ENCODE results near the gene ATP2B2.

Gene ATP2B2

GRCh38 chr3:10480871-10481378, 24.5 kb downstream of the ATP2B2 start:
- no peak overlapping the region for H3K4me3 ChIP-seq (ENCODE audit: low read length)
- no peak for DNase-seq (ENCODE audit: low read depth, low spot score)

GRCh38 chr3:10479311-10479710, 26.1 kb downstream of the ATP2B2 start:
- H3K4me3 ChIP-seq (ENCODE audit: low read length): no peak overlapping the region
- no peak for DNase-seq (ENCODE audit: low read depth, low spot score)

GRCh38 chr3:10475983-10476382, 29.4 kb downstream of the ATP2B2 start:
- no peak for DNase-seq (ENCODE audit: low read depth, low spot score)
- H3K4me3 ChIP-seq (ENCODE audit: low read length): no peak overlapping the region

DNA sequence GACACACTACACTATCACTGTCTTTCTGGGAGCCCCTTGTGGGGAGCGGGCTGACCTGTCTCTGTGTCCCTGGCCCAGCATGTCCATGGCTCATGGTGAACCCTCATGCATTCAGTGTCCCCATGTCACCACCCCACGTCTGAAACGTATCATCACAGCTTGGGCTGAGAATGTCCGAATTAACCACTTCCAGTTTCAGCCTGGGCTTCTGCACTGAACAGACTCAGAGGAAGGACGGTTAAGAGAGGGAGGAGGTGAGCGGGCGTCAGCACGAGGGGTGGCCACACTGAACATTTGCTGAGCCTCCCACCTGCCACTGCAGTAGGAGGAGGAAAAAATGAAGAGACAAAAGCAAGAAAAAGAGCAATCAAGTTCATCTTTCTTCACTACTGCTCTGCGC, 30.5 kb downstream of the ATP2B2 start:
- H3K4me3 ChIP-seq (ENCODE audit: low read length): no peak overlapping the region
- DNase-seq (ENCODE audit: low read depth, low spot score): no peak

- no peak overlapping the region for H3K4me3 ChIP-seq (ENCODE audit: low read length)
- DNase-seq (ENCODE audit: low read depth, low spot score): no peak
Observed at GRCh38 chr3:10474275-10474646, 31.1 kb downstream of the ATP2B2 start.

GRCh38 chr3:10473581-10474274, 31.7 kb downstream of the ATP2B2 start:
- DNase-seq (ENCODE audit: low read depth, low spot score): no peak
- no peak overlapping the region for H3K4me3 ChIP-seq (ENCODE audit: low read length)

DNA sequence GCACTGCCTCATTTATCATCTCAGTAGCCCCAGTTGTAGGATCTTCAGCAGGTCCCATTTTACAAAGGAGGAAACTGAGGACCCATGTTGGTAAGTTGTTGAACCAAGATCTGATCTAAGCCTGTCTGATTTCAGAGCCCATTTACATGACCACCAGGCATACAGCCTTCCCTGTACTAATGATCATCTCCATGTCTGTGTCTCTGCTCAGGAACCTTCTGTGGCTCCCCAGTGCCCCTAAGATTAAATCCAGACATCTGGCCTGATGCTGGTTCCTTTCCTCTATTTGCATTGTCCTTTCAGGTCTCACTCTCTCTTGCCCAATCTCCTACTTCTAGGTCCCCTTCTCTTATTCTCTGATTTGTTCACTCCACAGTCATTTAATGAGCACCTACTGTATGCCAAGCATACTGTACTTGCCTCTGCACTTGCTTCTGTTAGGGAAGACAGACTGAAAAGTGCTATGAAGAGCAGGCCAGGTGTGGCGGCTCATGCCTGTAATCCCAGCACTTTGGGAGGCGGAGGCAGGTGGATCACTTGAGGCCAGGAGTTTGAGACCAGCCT, 32.4 kb downstream of the ATP2B2 start:
- DNase-seq (ENCODE audit: low read depth, low spot score): no peak
- H3K4me3 ChIP-seq (ENCODE audit: low read length): no peak overlapping the region

- H3K4me3 ChIP-seq (ENCODE audit: low read length): no peak overlapping the region
- no peak for DNase-seq (ENCODE audit: low read depth, low spot score)
Observed at GRCh38 chr3:10471054-10471688, 34.2 kb downstream of the ATP2B2 start.

DNA sequence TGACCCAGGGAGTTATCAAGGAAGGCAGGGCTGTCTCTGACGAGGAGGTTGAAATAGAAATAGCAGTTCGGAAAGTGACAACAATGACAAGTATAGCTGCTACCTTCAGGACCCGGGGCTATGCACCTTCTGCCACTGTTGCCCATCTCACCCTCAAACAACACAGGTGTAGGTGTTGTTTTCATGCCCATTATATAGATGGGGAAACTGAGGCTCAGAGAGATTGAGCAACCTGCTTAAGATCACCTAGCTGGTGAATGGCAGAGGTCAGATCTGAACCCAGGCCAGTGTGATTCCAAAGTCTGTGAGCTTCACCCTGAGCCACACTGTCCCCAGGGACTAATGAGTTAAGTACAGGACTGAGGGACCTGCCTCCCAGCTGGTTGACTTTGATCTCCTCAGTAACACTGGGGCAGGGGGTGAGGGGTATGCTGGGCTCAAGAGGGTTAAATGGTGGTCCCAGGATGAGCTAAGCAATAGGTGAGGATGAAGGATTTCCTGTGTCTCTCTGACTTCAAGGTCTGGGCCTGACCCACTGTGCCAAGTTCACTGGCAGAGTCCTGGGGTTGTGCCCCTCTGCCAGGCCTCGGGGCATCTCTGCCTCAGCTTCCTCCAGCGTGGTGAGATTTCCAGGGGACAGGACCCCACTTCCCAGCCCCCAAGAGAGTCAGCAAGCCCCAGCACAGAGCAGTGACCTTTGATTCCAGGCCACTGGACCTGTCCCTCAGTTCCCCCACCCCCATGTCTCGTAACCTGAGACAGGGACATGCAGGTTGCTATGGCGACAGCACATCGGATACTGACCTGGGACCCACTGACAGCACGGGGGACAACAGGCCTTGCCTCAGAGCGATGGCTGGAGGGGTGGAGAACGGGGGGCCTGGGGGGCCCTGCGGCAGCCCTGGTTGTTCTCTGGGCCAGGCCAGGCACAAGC, 35.0 kb downstream of the ATP2B2 start:
- no peak for DNase-seq (ENCODE audit: low read depth, low spot score)
- H3K4me3 ChIP-seq (ENCODE audit: low read length): no peak overlapping the region

DNA sequence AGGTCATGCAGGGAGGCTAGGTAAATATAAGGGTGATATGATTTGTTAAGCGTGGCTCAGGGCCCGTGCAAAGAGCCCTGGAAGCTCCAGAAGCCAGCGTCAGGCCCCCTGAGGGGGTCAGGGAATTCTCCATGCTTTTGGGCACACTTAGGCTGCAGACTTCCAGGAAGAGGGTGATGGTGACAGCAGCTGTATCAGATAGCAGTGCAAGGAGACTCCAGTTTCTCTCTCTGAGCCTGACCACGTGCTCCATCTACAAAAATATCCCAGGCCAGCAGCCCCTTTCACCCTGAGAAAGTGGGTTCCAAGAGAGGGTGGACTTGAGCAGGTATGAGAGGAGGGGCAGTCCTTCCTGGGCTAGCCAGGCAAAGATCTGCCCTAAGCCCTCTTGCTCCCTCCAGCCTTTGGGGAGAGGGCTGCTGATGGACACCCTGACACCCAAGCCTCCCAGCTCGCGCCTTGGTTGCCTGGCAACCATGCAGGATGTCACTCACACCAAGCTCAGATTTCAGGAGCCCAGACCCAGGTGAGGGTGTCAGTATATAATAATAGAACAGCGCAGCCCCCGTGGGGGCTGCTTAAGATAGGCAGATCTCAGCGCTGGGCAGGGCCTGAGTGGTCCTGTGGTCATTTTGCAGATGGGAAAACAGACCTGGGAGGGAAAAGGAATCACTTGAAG, 35.8 kb downstream of the ATP2B2 start:
- H3K4me3 ChIP-seq (ENCODE audit: low read length): no peak overlapping the region
- DNase-seq (ENCODE audit: low read depth, low spot score): no peak

DNA sequence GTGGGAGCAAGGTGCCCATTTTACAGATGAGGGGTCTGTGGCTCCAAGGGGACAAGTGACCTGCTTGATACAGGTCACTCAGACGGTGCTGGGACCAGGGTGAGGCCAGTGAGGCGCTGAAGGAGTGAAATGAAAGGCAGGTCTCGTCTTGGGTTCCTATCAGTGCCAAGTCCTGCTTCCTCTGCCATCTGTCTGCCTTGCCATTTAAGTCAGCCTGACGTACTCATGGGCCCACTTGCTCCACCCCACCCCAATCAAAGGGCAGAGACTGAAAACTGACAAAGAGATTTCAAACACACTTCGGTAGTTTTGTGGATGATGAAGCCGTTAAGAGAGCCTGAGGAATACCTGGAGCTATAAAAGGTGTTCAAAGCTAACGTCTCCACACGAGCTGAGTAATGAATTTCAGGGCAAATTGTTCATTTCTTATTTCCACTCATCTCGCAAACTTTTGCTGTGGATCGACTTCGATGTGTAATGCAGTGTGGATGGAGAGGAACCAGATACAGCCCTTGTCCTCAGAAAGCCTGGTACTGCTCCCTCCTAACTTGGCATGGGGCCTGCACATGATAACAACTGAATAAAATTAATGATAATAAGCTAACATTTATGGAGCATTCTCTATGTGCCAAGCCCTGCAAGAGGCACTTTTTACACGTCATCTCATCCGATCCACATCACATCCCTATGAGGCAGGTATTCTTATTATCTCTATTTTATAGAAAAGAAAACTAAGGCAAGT, 36.6 kb downstream of the ATP2B2 start:
- H3K4me3 ChIP-seq (ENCODE audit: low read length): no peak overlapping the region
- DNase-seq (ENCODE audit: low read depth, low spot score): no peak

DNA sequence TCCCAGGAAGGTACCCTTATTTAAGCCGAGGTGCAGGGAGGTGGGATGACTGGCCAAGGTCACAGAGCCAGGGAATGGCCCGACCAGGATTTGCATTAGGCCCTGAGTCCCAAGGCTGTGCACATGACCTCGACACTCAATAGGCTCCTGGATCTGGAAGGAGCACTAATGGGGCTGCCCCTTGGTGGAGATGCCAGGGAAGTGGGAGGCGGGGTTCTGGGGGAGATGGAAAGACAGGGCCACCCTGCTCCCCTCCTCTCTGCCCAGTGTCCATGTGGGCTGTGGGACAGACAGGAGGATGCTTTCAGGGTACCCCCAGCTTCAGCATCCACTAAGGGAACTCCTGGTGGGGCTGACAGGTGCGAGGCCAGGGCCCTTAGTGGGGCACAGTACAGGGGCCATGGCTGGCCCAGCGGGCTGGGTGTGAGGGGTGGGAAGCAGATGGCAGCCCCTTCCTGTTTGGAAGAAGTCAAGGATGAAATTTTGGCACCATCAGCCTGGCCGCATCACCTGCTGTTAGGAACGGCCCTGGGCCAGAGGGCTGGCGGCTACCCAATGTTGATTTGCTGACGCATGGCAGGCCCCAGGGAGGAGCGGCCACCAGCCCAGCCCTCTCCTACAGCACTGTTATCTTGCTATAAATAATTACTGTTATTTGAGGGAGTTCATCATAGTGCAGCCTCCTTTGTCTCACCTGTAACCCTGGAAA, 37.3 kb downstream of the ATP2B2 start:
- DNase-seq (ENCODE audit: low read depth, low spot score): no peak
- no peak overlapping the region for H3K4me3 ChIP-seq (ENCODE audit: low read length)

- DNase-seq (ENCODE audit: low read depth, low spot score): no peak
- H3K4me3 ChIP-seq (ENCODE audit: low read length): no peak overlapping the region
Observed at GRCh38 chr3:10467204-10467603, 38.2 kb downstream of the ATP2B2 start.

DNA sequence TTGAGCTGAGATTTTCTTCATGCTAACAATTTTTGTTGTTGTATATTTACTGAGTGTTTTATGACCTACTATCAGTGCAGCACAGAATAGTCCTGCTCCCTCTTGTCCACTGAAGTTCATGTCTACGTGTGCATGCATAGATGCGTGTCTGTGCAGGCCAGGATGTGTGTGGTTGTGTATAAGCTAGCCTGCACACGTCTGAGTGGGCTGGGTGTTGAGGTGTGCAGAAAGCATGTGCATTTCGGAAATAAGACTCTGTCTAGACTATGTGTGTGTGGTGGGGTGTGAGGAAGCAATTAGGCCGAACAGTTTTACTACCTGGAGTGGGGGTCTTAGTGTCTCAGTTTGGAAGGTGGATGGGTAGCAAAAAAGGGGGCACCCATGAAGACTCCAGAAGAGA, 39.2 kb downstream of the ATP2B2 start:
- no peak for DNase-seq (ENCODE audit: low read depth, low spot score)
- H3K4me3 ChIP-seq (ENCODE audit: low read length): no peak overlapping the region

GRCh38 chr3:10465161-10465560, 40.2 kb downstream of the ATP2B2 start:
- H3K4me3 ChIP-seq (ENCODE audit: low read length): no peak overlapping the region

DNA sequence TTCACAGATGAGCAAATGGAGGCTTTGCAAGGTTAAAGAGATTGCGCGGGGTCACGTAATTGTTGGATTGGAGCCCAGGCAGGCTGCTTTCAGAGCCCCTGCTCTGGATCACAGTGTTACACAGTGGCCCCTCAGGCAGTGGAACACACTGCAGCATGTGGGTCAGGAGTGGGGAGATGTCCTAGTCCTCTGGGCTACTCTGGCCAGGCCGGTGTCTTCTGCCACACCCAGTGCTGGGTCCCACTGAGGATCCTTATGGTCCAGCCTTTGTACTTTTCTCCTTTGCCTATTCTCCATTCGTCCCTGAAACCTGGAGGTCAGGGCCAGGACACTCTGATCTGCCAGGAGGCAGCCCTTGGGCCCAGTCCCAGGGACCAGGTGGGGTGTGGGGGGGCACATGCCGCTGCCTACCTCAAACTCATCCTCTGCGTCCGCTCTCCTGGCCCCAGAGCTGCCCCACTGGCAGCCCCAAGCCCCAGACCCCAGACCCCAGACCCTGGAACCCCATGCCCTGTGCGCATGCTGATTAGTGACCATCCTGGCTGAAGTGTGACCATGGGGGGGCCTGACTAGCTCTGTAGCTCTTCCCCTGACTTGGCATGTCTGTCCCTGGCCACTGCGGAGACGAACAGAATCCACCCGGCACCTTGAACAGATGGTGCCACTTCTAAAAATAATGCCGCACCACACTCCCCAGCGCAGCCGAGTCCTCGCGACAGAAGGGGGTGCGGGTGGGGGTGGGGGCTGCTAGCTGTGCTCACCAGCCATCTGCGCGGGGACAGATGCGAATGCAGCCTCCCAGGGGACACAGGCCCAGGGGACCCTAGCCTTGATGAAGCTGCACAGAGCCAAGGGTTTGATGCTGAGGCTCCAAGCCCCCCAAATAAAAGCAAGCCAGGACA, 41.6 kb downstream of the ATP2B2 start:
- no peak for DNase-seq (ENCODE audit: low read depth, low spot score)
- no peak overlapping the region for H3K4me3 ChIP-seq (ENCODE audit: low read length)

More at GRCh38 chr3:10465161-10465560, 40.2 kb downstream of the ATP2B2 start:
- DNase-seq (ENCODE audit: low read depth, low spot score): no peak
